K562 (cell line): ENCODE data around the gene CLEC2L. TPM values are rescaled to one million over a fixed set of nuclear protein-coding genes. Genes with fewer than 3 reads are reported as not detected.

Experiments
- ARID1B ChIP-seq: fragments of 450-650 bp; IDR thresholded peaks from 2 replicates; pipeline ENCODE4 v1.6.1; 2016; ENCODE audit warnings: antibody characterized with exemption, mild to moderate bottlenecking, inconsistent platforms
- CEBPB ChIP-seq: fragments of 450-650 bp; IDR thresholded peaks from 2 replicates; pipeline ENCODE4 v1.6.1; 2016; ENCODE audit warnings: missing genetic modification characterization, missing compliant biosample characterization
- FOXK2 ChIP-seq, 2 experiments: fragments of 450-650 bp; IDR thresholded peaks in 1 of 2; conservative IDR thresholded peaks in 1 of 2; 2 replicates each; pipeline ENCODE4 v1.6.1; 2016; ENCODE audit warnings: low read depth in 2 of 2, mild to moderate bottlenecking in 1 of 2
- KDM5B ChIP-seq: fragments of 200-600 bp; sonication (generic); IDR thresholded peaks from 2 replicates; pipeline ENCODE4 v1.6.1; 2012; ENCODE audit warnings: low read depth, mild to moderate bottlenecking, moderate library complexity, low read length, control low read depth, inconsistent platforms; ENCODE audit not compliant: insufficient replicate concordance
- PHF8 ChIP-seq: fragments of 200-600 bp; sonication (generic); IDR thresholded peaks from 2 replicates; pipeline ENCODE4 v1.6.1; 2012; ENCODE audit warnings: mixed run types, mild to moderate bottlenecking, inconsistent platforms, low read length, moderate library complexity, borderline replicate concordance
- SMAD1 ChIP-seq: fragments of 150-350 bp; IDR thresholded peaks from 2 replicates; pipeline ENCODE4 v1.6.1; 2014; ENCODE audit warnings: low read length, low read depth; ENCODE audit not compliant: partially characterized antibody
- SMARCA5 ChIP-seq: fragments of 450-650 bp; IDR thresholded peaks from 2 replicates; pipeline ENCODE4 v1.6.1; 2016
- TAF7 ChIP-seq: fragments of 450-650 bp; IDR thresholded peaks from 2 replicates; pipeline ENCODE4 v1.6.1; 2016; ENCODE audit warnings: missing genetic modification characterization, missing compliant biosample characterization
- polyA plus RNA-seq, 8 experiments: library from polyadenylated mRNA; depleted of rRNA in 4 of 8; stranded (reverse) in 5 of 8; unstranded in 3 of 8; fragments of >200 nt; fragmentation: Nextera tagmentation in 2 of 8; fragmentation: Illumina TruSeq in 1 of 8; extraction: Ambion mirVana in 2 of 8; extraction: Trizol in 1 of 8; gene quantifications; 2 replicates each; pipeline versions ENCODE4 v1.2.1 to v1.2.3, GENCODE V29; 2011 to 2014; ENCODE audit warnings: inconsistent platforms in 1 of 8, missing spikeins in 1 of 8
- total RNA-seq, 7 experiments: library from RNA; depleted of rRNA in 6 of 7; stranded (reverse); fragments of >200 nt in 6 of 7; fragmentation: Illumina TruSeq in 2 of 7; extraction: Trizol in 2 of 7; gene quantifications; 2 replicates each; pipeline versions ENCODE4 v1.2.1 to v1.2.3, GENCODE V29; 2011 to 2021; ENCODE audit warnings: low replicate concordance in 1 of 7
- TF ChIP-seq, protein P1 (sequence below): fragments of 250-450 bp; sonication (Bioruptor Pico); IDR thresholded peaks from 2 replicates; pipeline ENCODE4 v1.4.0; 2020
- TF ChIP-seq, protein P2 (sequence below): IDR thresholded peaks from 2 replicates; pipeline ENCODE4 v1.6.1; 2014; ENCODE audit warnings: antibody characterized with exemption
- TF ChIP-seq, protein P3 (sequence below): fragments of 250-450 bp; sonication (Bioruptor Pico); IDR thresholded peaks from 2 replicates; pipeline ENCODE4 v1.8.0; 2021; ENCODE audit warnings: borderline replicate concordance, mild to moderate bottlenecking, moderate library complexity; ENCODE audit not compliant: poor library complexity, severe bottlenecking
- TF ChIP-seq, protein P4 (sequence below): sonication (generic); formaldehyde crosslinking; IDR thresholded peaks from 2 replicates; pipeline ENCODE4 v1.8.1; 2023; ENCODE audit warnings: missing genetic modification reagents, mild to moderate bottlenecking, borderline replicate concordance
- TF ChIP-seq, protein P5 (sequence below): fragments of 450-650 bp; formaldehyde crosslinking; conservative IDR thresholded peaks from 2 replicates; pipeline ENCODE4 v1.4.0; 2022; ENCODE audit warnings: mild to moderate bottlenecking, missing genetic modification characterization

CLEC2L gene
- total and polyA plus RNA-seq, 9 of the 15 experiments (the other 6 are each of a cell fraction or from before 2014, with no cell fraction given), result 0.84 to 5.5 (median 1.8) TPM

DNA sequence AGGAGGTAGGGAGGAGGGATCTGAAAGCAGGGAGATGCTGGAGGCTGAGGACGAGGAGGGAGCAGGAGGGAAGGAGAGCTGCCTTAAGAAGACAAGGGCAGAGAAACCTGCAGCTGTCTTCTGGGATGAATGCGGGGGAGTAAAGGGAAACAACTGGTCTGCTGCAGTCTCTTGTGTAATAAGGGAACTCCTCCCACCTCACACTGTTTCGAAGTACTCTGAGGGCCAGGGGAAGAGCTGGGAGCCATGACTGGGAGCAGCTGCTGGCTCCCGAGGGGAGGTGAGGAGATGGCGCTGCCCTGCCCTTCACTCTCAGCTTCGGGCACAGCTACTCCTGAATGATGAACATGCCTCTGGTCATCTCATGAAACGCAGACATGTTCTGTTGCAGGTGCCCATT, 65.1 kb downstream of the CLEC2L start (continued):
- TF ChIP-seq, protein P1, sequence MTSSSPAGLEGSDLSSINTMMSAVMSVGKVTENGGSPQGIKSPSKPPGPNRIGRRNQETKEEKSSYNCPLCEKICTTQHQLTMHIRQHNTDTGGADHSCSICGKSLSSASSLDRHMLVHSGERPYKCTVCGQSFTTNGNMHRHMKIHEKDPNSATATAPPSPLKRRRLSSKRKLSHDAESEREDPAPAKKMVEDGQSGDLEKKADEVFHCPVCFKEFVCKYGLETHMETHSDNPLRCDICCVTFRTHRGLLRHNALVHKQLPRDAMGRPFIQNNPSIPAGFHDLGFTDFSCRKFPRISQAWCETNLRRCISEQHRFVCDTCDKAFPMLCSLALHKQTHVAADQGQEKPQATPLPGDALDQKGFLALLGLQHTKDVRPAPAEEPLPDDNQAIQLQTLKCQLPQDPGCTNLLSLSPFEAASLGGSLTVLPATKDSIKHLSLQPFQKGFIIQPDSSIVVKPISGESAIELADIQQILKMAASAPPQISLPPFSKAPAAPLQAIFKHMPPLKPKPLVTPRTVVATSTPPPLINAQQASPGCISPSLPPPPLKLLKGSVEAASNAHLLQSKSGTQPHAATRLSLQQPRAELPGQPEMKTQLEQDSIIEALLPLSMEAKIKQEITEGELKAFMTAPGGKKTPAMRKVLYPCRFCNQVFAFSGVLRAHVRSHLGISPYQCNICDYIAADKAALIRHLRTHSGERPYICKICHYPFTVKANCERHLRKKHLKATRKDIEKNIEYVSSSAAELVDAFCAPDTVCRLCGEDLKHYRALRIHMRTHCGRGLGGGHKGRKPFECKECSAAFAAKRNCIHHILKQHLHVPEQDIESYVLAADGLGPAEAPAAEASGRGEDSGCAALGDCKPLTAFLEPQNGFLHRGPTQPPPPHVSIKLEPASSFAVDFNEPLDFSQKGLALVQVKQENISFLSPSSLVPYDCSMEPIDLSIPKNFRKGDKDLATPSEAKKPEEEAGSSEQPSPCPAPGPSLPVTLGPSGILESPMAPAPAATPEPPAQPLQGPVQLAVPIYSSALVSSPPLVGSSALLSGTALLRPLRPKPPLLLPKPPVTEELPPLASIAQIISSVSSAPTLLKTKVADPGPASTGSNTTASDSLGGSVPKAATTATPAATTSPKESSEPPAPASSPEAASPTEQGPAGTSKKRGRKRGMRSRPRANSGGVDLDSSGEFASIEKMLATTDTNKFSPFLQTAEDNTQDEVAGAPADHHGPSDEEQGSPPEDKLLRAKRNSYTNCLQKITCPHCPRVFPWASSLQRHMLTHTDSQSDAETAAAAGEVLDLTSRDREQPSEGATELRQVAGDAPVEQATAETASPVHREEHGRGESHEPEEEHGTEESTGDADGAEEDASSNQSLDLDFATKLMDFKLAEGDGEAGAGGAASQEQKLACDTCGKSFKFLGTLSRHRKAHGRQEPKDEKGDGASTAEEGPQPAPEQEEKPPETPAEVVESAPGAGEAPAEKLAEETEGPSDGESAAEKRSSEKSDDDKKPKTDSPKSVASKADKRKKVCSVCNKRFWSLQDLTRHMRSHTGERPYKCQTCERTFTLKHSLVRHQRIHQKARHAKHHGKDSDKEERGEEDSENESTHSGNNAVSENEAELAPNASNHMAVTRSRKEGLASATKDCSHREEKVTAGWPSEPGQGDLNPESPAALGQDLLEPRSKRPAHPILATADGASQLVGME (CRISPR knock-in tag), result 0 out of 2 replicates have a peak, but pooled peaks have one; percentile 53
- TF ChIP-seq SMARCA5 (no peak), FOXK2 (conservative IDR thresholded peaks at IDR 0.05 in 1 of 2, IDR thresholded peaks at IDR 0.05 in 1 of 2; ENCODE audit: low read depth in 2 of 2) (0 out of 4 replicates have a peak, but pooled peaks of 1 of the 2 experiments have one; percentile 52), SMAD1 (no peak), TAF7 (no peak), PHF8 (no peak), CEBPB (tag) (peak; percentile 94), ARID1B (peak; percentile 27; the same call in 1 of the 2 replicates), KDM5B (no peak)
- TF ChIP-seq, protein P2, sequence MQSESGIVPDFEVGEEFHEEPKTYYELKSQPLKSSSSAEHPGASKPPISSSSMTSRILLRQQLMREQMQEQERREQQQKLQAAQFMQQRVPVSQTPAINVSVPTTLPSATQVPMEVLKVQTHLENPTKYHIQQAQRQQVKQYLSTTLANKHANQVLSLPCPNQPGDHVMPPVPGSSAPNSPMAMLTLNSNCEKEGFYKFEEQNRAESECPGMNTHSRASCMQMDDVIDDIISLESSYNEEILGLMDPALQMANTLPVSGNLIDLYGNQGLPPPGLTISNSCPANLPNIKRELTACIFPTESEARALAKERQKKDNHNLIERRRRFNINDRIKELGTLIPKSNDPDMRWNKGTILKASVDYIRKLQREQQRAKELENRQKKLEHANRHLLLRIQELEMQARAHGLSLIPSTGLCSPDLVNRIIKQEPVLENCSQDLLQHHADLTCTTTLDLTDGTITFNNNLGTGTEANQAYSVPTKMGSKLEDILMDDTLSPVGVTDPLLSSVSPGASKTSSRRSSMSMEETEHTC, result no peak
- TF ChIP-seq, protein P3, sequence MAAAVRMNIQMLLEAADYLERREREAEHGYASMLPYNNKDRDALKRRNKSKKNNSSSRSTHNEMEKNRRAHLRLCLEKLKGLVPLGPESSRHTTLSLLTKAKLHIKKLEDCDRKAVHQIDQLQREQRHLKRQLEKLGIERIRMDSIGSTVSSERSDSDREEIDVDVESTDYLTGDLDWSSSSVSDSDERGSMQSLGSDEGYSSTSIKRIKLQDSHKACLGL (CRISPR knock-in tag), result no peak
- TF ChIP-seq, protein P4, sequence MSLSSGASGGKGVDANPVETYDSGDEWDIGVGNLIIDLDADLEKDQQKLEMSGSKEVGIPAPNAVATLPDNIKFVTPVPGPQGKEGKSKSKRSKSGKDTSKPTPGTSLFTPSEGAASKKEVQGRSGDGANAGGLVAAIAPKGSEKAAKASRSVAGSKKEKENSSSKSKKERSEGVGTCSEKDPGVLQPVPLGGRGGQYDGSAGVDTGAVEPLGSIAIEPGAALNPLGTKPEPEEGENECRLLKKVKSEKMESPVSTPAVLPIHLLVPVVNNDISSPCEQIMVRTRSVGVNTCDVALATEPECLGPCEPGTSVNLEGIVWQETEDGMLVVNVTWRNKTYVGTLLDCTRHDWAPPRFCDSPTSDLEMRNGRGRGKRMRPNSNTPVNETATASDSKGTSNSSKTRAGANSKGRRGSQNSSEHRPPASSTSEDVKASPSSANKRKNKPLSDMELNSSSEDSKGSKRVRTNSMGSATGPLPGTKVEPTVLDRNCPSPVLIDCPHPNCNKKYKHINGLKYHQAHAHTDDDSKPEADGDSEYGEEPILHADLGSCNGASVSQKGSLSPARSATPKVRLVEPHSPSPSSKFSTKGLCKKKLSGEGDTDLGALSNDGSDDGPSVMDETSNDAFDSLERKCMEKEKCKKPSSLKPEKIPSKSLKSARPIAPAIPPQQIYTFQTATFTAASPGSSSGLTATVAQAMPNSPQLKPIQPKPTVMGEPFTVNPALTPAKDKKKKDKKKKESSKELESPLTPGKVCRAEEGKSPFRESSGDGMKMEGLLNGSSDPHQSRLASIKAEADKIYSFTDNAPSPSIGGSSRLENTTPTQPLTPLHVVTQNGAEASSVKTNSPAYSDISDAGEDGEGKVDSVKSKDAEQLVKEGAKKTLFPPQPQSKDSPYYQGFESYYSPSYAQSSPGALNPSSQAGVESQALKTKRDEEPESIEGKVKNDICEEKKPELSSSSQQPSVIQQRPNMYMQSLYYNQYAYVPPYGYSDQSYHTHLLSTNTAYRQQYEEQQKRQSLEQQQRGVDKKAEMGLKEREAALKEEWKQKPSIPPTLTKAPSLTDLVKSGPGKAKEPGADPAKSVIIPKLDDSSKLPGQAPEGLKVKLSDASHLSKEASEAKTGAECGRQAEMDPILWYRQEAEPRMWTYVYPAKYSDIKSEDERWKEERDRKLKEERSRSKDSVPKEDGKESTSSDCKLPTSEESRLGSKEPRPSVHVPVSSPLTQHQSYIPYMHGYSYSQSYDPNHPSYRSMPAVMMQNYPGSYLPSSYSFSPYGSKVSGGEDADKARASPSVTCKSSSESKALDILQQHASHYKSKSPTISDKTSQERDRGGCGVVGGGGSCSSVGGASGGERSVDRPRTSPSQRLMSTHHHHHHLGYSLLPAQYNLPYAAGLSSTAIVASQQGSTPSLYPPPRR (CRISPR knock-in tag), result no peak
- TF ChIP-seq, protein P5, sequence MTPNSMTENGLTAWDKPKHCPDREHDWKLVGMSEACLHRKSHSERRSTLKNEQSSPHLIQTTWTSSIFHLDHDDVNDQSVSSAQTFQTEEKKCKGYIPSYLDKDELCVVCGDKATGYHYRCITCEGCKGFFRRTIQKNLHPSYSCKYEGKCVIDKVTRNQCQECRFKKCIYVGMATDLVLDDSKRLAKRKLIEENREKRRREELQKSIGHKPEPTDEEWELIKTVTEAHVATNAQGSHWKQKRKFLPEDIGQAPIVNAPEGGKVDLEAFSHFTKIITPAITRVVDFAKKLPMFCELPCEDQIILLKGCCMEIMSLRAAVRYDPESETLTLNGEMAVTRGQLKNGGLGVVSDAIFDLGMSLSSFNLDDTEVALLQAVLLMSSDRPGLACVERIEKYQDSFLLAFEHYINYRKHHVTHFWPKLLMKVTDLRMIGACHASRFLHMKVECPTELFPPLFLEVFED (CRISPR knock-in tag), result 0 out of 2 replicates have a peak, but pooled peaks have one; percentile 64
